Jurkat, Clone E6-1 (cell line): ENCODE results near the gene GIPC2.

Experiments
- DNase-seq: peaks from one replicate; pipeline ENCODE4 v3.0.0-alpha.2; 2011; ENCODE audit warnings: low read depth, low spot score
- H3K4me3 ChIP-seq: 2 replicates; pipeline ENCODE4 v1.5.1; 2011; ENCODE audit warnings: mild to moderate bottlenecking, low read length, control low read depth, moderate library complexity

GIPC2 gene

DNA sequence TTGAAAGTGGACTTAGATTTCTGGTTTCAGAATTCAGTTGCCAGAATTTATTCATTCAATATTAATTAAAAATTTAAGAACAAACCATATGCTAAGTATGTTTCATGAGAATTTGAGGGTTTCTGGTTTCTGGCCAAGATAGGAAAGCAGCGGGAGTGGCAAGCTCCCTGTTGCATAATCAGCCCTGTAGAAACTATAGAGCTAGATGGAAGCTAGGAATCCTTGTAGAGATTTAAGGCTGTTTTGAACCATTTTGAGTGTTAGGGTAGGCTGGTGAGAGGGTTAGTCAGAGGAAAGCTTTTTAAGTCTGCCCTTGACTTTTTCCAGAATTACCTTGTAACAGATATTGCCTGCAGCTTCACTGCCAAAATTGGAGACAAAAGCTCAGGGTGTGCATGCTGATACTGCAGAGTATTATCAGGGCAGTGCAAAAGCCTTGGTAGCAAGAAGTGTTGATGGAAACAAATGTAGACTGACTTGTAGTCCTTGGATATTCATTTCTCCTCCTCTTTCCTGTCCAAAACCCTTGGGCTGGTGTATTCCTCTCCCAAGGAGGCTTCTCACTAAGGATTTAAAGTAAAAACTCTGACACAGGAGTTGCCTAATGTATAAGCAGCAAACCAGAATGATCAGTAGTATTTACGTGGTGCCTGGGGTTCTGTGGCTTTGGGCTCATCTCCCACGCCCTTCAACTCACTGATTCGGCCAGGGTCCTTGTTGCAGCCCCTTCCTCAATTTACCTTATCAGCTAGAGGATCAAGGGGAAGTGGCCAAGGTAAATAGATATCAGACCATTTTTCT is 12.6 kb upstream of the GIPC2 start:
- H3K4me3 ChIP-seq, result no peak overlapping the region
- DNase-seq, result no peak

DNA sequence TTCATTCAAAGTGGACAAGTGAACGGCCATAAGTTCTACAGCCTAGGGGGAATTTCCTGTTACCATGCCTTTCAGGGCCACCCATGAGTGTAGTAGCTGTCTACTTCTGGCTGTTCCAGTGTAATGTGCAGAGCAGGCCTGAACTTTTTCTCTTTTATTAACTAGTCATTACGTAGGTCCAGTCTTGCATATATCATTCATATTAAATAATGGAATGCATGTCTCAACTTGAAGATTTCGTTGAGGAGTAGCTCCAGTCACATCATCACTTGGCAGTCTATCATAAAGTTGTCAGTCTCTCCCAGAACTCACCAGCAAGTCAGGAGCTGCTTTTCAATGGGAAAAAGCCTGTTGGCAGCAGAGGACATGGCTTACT is 12.0 kb upstream of the GIPC2 start:
- no peak overlapping the region for H3K4me3 ChIP-seq
- DNase-seq, result no peak

DNA sequence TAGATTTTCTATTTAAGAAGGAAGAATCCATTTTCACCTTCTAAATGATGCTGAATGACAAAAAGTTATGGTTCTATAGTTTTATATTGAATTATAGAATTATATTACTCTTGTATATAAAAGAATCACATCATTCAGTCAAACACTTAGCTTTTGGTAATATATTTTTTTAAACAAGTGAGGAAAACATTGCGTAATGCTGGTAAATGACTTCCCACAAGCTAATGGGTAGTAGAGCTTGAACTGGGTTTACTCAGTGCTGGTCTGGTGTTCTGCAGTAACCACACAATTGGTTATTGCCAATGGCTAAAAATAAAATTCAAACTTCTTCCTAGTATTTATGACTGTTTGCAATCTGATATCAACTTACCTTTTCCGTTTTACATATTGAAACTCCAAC is 10.6 kb upstream of the GIPC2 start:
- DNase-seq, result no peak
- H3K4me3 ChIP-seq, result no peak overlapping the region

DNA sequence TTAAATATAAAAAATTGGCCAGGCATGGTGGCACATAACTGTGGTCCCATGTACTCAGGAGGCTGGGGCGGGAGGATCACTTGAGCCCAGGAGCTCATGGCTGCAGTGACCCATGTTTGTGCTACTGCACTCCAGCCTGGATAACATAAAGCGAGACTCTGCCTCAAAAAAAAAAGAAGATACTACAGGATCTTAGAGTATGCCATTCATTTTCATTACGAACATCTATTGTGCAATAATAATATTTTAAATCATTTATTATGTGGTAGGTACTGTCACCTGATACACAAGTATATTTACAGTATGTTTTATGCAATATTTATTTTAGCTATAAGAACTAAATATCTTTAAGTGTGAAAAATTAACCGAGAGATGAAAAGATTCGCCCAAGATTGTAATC is 9.3 kb upstream of the GIPC2 start:
- no peak for DNase-seq
- H3K4me3 ChIP-seq, result no peak overlapping the region

DNA sequence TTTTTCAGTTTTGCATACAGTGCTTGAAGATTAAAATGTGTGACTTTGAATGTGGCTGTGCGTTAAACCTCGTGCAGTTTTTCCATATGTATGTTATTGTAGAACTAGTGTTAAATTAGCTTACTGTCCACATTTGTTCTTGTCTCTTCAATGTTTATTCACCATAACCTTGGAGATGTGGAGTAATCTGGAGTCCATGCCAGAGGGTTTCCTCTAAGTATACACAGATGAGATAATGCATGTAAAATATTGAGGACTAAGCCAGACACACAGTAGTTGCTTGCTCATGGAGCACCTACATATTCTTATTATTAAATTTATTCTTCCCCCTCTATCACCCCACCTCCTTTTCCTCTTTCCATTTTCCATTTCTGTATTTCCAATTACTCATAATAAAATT is 7.7 kb upstream of the GIPC2 start:
- DNase-seq, result no peak
- no peak overlapping the region for H3K4me3 ChIP-seq

DNA sequence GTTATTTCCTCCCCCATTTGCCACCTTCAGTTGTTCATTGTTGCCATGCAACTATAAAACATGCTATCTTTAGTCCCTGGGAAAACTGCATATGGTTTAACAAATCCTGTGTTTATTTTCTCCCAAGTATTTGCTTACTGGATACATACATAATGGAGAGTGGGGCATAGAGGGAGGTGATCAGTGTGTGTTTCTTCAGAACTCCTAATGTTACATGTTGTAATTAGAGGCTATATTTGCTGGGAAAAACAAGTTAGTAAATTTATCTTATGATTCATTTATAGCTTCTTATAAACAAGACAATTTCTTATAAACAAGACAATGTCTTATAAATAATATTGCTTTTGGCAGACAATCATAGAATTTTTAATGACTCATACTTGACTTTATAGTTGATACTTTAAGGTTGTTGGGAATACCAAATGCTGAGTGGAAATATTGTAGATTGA is 7.3 kb upstream of the GIPC2 start:
- H3K4me3 ChIP-seq, result no peak overlapping the region
- DNase-seq, result no peak

DNA sequence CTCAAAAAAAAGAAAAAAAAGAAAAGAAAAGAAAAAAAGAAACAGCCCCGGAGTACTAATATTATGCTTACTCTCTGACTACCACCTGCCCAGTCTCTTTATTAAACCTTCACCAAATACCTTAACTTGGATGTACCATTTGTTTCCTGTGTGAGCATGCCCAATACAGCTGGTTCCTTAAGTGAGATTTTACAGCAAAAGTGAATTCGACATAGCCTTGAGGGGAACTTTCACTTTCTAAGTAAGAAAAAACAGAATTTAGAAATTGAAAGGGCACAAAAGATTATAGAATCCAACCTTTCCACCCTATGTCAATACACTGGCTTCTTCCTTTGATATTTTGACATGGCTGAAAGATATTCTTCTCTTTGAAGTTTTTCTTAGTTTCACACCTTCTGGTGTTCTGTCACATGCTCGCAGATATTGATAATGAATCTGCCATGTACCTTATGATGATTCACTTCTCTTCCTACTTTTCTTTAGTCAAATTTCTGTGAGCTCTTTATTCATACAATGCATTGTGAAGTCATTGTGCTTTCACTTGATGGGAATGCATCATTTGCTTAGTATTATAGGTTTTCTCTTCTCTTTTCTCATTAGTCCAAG is 5.2 kb upstream of the GIPC2 start:
- no peak for DNase-seq

DNA sequence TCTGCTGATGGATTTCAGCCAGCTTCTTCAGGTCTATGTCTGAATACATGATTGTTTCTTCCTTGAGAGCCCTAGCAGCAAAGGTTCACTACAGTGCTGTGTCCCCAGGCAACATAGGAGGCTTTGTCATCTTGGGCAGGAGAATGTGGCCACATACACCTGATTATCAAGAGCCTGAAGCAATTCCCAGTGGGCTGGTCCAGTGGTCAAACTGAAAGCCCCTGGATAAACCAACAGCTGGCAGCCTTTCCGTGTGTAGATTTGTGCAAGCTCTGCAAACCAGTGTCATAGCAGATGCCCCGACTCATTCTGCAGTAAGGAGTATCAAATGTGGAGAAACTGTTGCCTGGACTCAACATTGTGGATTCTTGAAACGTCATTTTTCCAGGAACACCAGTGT is 2.3 kb upstream of the GIPC2 start:
- H3K4me3 ChIP-seq, result no peak overlapping the region

More for the DNA sequence above, 5.2 kb upstream of the GIPC2 start:
- H3K4me3 ChIP-seq, result no peak overlapping the region

DNA sequence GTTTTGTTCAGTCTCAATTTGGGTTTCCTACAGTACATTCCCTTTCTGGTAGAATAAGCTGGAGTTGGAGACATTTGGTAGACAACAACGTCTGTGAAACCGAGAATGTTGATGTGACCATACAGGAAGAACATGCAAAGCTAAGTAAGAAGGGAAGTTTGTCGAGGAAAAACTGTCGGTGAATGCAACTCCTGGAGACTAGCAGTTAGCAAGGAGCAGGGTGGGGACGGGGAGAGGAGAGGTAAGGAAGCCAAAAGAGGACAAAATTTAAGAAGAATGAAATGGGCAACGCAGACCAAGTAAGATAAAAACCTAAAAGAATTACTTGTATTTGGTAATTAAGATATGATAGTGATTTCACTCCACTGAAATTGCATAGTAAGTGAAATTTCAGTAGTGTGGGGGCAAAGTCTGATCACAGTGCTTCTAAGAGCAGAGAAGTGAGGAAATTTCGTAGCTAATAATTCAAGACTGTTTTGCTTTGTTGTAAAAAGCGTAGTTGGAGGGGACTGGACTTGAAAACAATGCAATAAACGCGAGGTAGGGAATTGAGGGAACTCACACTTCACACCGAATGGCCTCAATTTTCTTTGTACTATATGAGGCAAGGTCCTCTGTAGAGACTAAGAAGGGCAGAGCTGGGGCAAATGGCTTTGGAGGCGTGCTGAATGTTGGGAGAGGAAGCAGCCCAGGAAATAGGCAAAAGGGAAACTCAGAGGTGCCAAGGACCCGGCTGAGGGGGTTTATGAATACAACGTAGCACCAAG is 787 bp upstream of the GIPC2 start:
- no peak for DNase-seq
- no peak overlapping the region for H3K4me3 ChIP-seq

More for the DNA sequence above, 2.3 kb upstream of the GIPC2 start:
- no peak for DNase-seq

DNA sequence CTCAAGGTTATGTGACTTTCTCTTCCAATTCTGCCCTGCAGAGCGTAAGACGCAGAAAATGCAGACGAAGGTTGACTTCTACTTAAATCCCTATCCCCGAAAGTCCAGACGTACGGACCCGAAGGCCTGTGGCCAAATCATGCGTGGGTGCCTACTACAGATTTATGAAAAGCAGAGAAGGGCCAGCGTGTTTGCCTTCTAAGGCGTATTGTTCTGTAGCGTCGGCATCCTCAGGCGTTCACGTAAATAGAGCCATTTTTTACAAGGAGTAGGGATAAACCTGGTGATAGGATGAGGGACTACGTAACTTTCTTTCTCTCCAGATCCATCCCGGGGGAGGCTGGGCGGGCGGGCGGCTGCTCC is 222 bp upstream of the GIPC2 start:
- no peak for DNase-seq
- no peak overlapping the region for H3K4me3 ChIP-seq

DNA sequence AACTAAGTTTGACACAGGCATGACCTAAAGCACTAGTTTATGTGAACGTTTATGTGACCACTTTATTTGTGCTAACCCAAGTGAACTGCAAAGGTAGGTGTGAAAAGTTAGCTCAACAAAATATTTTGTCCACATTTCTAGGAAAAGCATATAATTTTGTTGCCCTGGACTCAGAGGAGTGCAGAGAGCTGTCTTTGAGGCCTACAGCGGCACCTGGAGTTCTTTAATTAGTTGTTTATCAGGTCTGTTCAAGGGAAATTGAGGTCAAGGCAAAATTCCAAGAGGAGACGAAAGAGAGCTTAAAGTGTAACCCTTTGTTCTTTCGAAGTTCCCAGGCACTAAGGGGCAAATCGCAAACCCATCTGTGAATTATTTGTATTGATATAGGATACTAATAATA is 1.3 kb downstream of the GIPC2 start:
- DNase-seq, result no peak
- H3K4me3 ChIP-seq, result no peak overlapping the region

DNA sequence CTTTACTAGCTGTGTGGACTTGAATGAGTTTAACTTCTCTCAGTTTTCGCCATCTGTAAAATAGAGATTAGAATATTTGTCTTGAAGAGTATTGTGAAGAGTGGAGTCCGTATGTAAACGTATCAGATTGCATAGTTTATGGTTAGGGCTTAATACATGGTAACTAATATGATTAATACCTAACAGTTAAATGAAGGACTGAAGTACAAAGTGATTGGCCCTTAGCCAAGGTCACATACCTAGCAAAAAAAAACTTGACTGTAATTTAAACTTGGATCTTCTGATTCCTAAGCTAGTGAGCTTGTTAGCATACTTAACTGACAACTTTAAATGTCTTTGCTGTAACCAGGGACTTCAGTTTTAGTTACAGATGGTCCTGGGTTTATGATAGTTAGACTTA is 1.9 kb downstream of the GIPC2 start:
- DNase-seq, result no peak
- no peak overlapping the region for H3K4me3 ChIP-seq

DNA sequence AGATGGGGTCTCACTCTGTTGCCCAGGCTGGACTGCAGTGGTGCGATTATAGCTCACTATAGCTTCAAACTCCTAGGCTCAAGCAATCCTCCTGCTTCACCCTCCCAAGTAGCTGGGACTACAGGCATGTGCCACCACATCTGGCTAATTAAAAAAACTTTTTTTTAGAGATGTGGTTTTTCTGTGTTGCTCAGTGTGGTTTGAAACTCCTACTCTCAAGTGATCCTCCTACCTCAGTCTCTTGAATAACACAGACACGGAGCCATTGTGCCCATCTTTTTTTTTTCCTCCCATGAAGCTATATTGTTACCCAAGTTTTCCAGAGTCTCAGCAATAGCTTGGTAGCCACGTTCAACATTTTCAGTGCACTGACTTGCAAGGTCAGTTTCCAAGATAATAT is 2.7 kb downstream of the GIPC2 start:
- peak; percentile 51 for DNase-seq
- H3K4me3 ChIP-seq, result no peak overlapping the region

DNA sequence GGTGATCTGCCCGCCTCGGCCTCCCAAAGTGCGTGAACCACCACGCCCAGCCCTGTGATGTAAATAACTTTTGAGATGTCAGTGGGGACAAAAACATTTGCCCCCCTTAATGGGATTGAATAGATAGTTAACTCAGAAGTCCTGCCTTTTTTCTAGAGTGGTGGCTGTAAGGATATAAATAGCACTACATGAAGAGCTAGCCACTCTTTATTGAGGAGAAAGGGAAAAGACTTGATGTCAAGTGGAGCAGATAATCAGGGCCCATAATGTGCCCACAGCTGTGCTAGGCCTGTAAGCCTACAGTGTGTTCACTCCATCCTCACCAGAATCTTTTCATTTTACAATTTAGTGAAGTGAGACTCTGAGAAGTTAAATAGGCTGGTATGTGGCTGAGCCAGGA is 3.6 kb downstream of the GIPC2 start:
- no peak for DNase-seq
- H3K4me3 ChIP-seq, result no peak overlapping the region

DNA sequence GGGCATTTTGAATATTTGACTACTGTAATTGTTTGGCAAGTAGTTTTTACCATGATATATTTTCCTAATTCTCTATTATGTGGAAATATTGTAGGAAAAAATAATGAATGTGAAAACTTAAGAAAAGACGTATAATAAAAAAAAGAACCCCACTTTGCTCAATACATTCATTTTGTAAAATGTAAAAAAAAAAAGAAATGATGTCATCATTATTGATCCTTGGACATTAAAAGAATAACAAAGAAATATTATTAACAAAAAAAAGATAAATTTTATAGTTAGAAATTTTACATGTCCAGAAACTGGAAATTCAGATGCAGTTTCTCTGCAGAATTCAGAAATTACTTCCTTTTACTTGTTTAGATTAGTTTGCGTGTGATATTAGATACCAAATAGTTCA is 5.2 kb downstream of the GIPC2 start:
- no peak for DNase-seq
- H3K4me3 ChIP-seq, result no peak overlapping the region

DNA sequence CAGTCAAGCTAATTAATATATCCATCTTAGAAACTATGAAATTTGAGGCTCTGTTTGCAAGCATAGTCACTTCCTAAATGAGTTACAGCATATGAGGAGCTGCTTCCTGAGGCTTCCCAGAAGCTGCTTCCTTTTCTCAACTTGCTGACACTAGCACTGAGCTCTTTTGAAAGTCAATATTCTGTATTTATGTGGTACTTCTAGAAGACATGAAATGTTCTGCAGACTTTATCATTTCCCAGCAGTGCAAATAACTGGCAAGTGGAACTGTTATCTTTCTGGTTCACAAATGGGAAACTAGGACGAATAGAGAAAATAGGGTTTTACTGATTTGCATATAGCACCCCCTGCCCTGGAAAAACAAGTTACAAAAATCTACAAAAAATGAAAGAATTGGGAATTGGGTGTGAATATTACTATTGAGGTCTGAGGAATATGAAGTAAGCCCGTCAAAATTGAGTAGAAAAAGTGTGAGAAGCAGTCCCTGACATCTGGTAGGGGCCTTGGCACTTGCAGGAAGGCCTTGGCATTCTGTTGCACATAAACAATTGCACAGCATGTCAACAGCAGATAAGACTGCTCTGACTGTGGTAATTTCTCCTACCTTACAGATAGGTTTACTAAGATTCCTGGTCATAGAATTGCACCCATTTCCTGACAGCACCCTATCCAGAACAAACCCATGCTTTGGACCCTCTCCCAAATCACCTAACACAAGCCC is 7.1 kb downstream of the GIPC2 start:
- no peak overlapping the region for H3K4me3 ChIP-seq

DNA sequence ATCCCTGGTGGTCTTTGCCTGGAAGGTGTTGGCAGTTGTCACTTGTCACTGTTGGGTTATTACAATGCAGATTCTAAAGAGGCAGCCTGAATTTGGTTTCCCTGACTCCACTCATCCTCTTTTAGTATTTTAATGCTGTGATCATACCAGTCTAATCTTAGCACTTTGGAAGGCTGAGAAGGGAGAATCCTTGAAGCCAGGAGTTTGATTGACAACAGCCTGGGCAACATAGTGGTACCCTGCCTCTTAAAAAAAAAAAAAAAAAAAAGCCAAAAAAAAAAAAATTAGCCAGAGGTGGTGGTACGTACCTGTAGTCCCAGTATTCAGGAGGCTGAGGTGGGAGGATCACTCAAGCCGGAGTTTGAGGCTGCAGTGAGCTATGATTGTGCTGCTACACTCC is 7.7 kb downstream of the GIPC2 start:
- no peak for DNase-seq
- H3K4me3 ChIP-seq, result no peak overlapping the region

More for the DNA sequence above, 7.1 kb downstream of the GIPC2 start:
- DNase-seq, result no peak

DNA sequence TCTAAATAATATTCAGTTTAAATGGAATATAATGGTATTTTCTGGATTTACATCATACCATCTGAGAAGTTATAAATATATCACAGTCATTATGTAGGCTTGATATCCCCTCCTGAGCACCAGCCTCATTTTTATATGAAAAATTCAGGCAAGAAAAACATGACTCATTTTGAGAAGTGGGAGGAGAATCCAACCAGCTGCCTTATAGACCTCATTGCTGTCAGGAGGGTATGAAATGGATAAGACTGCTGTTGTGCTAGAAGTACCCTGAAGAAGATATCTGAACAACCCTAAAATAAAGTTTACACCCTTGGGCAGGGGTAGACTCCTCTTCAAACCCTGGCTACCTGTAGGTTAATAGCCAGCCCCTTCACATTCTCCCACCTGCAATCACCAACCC is 8.8 kb downstream of the GIPC2 start:
- no peak for DNase-seq
- no peak overlapping the region for H3K4me3 ChIP-seq

DNA sequence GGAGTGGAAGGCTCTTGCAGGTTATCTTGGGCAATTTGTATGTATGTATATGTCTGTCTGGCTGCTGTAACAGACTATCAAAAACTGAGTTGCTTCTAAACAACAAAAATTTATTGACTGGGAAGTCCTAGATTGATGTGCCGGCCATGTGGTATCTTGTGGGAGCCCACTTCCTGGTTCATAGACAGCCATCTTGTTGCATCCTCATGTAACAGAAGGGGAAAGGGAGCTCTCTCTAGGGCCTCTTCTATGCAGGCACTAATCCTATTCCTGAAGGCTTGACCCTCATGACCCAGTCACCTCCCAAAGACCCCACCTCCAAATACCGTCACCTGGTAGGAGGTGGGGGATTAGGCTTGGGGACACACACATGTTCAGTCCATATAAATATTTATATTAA is 9.2 kb downstream of the GIPC2 start:
- no peak overlapping the region for H3K4me3 ChIP-seq
- peak; percentile 24 for DNase-seq
